Stromal cell of bone marrow (primary cell): ENCODE data around the gene PCSK6.

ENCODE experiments used
- DNase-seq: peaks from one replicate; pipeline ENCODE4 v3.0.0-alpha.2; 2012; ENCODE audit warnings: low read depth

The PCSK6 gene

DNA sequence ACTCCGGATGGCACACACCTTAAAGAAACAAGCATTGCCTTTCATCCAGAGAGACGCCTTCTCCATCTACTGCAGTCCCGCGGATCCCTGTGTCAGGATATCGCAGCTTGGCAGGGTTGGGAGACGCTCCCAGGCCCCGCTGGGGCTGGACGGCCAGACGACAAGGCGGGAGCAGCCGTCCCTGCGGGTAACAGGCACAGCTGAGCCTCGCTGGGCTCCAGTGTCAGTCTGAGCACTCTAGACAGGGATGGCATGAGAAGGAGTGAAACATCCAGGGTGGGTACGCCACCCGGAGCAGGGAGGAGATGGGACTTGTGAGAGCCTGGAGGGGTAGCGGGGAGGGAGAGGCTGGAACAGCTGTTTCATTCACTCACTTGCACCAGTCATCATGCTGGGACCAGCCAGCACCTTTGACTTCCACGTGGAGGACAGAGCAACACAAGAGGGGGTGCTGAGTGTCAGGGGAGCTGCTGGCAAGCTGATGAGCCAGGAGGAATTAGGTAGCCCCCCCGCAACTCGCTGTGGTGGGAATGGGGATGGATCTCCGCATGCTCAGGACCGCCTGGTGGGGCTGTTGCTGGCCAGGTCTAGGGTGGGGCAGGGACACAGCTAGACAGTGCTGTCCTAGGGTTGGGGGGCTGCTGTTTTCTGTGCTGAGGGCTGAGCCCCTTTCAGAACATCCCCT is 162.9 kb downstream of the PCSK6 start:
- DNase-seq = no peak

DNA sequence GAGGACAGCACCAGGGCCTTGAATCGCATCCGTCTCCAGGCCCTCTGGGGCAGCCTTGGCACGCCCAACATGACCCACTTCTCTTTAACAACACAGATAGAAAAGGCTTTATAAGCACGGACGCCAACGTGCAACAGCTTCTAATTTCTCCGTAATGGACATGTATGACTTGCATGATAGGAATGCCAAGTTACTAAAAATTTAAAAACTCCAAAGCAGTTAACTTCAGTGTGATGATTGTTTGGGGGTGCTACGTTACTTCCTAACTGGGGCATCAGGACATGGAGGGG is 163.5 kb downstream of the PCSK6 start:
- DNase-seq = no peak

DNA sequence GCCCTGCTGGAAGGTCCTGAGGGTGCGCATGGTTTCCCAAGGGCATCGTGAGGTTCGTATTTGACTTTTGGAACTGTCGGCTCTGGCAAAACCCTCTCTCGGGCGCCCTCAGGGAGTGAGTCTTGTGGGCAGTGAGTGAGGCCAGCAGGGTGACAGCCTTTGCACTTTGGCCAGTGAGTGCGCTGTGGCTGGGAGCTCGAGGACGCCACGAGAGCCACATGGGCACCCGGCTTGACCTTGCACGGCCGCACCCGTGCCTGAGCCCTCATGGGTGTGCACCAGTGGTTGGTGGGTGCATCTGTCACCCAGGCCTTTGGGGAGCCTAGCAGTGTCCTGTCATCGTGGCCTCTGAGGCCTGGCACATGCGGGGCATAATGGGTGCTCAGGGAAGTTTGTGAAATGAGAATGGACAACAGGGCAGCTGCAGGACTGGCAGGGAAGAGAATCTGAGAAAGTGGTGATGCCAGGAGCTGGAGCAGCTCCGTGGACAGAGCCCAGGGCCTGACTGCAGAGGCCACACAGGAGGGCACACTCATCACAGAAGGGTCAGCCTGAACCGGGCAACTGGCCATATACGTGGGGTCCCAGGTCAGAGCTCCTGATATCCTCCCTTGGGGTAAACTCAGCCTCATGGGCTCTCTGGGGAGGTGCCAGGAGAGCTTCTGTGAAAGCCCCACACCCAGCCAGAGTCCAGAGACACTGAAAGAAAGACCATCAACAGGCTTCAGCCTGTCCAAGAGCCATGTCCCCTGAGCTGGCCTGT is 164.1 kb downstream of the PCSK6 start:
- no peak for DNase-seq

DNA sequence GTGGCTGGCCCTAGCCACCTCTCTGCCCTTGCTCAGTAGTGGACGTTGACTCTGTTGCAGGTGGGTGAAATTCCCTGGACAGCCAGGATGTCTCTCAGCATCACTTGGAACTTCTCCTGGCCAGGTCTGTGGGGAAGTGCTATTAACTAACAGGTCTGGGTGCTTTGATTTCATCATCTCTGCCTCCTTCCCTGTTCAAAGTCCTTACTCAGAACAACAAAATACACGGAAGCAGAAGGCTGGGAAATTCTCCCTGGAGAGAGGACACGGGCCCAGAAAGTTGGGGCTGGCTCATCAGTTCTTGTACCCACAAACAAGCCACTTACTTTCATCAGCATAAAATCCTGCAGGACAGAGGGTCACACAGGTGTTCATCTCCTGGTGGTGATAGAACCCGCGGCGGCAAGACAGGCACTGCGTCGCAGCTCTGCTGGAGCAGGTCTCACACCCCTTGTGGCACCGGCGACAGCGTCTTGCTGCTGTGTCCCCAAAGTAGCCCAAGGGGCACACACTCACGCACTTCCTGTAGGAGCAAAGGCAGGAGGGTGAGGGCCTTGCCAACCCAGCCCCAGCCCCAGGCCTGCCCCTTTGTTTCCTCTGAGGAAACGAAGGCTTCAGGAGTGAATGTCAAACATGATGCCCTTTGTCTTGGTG is 164.9 kb downstream of the PCSK6 start:
- DNase-seq = no peak

DNA sequence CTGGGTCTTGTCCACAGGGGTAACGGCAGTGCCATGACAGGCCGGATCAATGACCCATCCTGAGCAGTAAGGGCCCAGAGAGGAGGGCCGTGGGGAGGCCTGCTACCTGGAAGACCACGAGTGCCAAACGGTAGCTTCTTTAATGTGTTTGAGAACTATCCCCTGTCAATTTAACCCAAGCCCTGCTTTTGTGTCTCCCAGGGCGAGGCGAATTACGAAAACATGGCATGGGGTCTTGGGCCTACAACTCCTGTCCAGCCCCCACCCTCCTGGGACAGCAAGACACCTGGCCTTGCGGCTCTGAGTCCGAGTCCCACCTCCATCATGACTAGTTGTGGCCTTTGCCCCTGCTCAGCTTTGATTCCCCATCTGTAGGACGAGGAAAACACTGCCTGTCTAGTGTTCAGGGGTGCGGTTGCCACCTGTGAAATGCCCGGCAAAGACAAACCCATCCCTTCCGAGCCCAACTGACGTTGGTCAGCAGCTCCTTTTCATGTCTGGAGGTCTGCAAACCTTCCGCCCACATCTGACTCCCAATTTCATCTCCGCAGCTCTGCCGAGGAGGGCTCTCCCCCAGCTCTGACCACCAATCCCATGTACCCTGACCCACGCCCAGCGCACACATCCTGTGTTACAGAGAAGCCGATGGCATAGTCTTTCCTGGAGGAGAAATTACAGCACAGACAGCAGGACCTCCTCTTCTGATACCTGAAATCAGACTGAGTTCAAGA is 165.5 kb downstream of the PCSK6 start:
- no peak for DNase-seq

DNA sequence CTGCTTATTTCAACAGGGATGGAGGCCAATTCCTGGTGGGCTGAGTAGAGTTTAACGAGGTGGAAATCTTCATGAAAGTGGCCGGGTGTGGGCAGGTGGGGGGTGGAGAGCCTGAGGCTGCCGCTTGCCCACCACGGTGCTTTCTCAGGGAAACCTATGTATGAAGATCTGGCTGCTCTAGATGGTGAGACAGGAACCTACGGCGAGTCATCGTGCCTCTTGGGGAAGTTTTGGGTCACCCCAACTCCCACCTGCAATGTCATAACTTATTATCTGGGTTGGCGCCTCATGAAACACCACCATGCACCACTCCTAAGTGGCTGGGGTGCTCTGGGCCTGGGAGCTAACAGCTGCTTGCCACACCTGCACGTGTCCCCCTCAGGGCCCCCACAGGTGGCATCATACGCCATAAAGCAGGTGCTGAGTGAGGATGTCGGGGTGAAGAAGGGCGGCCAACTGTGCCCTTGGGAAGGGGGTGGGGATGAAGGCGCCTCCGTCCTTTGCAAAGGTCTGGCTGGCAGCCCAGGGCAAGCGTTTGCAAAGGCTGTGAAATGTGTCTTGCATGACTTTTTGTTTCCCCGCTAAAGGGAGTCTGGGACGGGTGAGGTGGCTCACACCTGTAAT is 166.5 kb downstream of the PCSK6 start:
- no peak for DNase-seq

DNA sequence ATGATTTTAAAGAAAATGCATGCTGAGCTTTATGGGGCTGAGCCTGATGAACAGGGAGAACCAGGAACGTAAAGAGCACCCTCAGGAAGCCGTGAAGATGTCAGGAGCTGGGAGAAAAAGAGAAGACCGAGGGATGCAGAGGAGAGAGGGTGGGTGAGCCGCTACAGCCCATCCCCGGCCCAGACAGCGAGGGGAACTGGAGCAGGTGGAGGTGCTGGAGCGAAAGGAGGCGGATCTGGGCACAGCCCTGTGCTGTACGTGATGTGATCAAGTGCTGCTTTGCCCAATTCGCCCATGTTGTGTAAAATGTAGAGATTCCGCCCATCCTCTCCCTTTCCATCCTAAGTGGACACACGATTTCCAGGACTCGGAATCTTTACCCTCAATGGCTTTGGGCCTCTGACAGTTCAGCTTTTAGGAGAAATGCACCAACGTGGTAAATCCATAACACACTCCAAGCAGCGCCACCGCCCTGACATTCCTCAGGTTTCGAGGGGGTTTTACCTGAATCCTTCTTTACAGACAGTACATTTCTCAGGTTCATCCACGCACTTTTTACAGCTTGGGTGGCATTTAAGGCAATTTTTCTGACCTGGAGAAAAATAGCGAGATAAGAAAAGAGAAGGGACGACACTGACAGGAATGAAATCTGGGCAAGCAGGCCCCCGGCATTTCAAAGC is 167.4 kb downstream of the PCSK6 start:
- no peak for DNase-seq

DNA sequence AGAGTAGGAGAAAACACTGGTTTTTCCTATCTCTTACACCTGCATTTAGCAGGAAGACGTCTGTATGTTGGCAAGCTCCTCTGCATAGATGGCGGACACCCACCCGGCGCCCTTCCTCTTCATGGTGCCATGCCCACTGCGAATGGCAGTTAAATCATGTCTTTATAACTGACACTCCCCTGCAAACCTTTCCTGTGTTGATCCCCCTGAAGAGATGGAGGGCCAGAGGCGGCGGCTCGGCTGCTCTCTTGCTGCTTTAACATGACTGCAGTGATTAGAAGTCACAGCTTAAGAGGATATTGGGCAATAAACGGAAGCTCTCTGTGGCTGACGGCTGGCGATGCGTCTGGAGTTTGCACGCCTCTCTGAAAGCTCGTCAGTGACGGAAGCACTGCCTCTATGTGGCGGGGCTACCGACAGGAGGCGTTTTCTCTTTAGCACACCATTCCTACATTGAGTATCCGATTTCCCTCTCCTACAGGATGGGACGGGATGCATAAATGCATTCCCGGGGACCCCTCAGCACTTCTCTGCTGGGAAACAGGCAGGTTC is 168.9 kb downstream of the PCSK6 start:
- peak; percentile 18 for DNase-seq

DNA sequence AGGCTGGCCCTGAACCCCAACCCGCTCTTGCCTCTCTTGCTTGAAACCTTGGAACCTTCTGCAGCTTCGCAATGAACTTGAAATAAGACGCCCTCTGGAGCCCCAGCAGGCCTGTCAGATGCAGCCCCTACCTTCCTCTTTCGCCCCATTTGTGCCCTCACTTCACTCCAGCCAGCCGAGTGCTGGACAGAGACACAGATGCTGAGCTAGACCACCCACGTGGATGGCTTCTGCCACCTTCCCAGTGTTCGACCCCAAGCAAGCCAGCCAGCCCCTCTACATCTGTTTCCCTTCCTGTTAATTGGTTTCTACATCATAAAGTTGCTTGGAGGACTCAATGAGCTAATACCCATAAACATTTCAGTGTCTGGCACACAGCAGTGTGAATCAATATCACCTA is 170.7 kb downstream of the PCSK6 start:
- DNase-seq = no peak

DNA sequence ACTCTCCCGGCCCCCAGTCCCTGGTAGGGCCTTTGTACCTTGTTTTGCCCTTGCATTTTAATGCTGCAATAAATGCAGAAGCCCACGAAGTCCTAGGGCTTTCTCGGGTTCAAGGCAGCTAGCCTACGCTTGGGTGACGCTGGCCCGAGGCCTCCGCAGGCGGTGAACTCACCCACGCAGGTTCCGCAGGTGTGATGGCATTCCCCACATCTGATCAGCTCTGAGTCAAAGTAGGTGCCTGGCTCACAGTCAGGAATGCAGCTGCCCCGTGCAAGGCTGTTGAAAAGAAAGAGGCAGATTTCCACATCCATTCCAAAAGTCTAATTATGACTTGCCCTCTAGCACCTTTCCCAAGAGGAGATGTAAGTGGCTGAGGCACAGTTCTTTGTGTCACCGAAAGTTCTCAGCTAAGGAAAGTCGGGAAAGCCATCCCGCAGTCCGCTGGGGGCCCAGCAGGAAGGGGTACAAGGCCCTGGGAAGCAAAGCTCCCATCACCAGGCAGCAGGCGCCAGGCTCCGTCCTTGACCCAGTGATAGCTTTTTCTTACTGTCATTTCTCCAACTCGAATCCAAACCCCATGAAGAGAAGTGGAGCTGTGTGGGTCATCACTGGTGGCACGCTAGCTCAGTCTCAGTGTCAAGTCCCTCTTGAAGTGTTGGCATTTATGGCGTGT is 171.2 kb downstream of the PCSK6 start:
- no peak for DNase-seq

DNA sequence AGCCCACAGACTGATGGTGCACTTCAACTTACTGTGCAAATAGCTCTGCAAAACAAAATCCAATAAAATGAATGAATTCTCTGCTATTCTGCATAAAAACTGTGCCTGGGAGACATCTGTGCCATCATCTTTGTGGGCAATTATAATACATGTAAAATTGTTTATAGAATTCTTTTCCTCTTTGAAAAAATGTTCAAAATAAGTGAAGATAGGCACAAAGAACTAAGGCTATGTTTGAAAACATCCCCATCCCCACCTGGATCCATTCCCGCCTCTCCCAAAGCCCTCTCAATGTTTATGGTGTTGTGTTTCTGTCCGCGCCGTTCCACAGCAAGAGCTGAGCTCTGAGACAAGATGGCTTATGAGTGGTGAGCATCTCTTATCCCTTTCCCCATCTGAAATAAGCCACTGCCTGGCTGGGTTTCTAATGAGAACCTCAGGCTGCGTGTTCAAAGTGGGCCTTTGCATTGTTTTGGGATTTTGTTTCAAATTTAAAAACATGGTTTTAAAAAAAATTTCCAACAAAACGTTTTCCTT is 172.1 kb downstream of the PCSK6 start:
- DNase-seq = no peak

DNA sequence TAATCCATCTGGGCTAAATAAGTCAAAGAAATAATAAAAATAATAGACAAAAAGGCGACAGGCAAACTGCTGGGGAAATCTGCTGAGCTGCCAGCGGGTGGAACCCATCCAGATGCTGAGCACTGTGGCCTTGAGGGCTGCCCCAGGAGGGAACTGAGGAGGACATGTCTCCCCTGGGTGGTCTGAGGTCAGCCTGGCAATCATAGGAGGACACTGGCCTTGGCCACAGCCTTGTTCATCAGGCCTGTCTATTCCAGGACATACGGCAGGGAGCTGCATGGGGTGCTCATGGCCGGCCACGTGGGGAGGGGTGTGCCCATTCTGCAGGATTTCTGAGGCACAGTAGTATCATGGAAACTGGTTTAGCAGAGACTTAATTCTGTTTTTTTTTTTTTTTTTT is 173.0 kb downstream of the PCSK6 start:
- no peak for DNase-seq

DNA sequence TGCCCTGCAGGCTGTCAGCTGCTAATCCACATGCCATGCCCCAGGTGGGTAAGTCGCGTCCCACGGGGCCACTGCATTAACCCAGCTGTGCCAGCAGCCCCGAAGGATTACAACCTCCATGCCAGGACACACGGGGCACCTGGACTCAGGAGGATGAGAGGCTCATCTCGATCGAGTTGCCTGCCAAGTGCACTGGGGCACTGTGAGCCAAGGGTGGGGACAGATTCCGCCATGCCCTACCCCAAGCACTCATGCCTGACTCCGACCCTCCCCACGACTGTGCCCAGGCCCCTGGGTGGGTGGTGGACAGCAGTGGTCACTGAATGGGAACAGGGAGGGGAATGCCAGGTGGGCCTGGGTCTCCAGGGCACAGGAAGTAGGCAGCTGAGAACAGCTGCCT is 173.8 kb downstream of the PCSK6 start:
- DNase-seq = no peak

DNA sequence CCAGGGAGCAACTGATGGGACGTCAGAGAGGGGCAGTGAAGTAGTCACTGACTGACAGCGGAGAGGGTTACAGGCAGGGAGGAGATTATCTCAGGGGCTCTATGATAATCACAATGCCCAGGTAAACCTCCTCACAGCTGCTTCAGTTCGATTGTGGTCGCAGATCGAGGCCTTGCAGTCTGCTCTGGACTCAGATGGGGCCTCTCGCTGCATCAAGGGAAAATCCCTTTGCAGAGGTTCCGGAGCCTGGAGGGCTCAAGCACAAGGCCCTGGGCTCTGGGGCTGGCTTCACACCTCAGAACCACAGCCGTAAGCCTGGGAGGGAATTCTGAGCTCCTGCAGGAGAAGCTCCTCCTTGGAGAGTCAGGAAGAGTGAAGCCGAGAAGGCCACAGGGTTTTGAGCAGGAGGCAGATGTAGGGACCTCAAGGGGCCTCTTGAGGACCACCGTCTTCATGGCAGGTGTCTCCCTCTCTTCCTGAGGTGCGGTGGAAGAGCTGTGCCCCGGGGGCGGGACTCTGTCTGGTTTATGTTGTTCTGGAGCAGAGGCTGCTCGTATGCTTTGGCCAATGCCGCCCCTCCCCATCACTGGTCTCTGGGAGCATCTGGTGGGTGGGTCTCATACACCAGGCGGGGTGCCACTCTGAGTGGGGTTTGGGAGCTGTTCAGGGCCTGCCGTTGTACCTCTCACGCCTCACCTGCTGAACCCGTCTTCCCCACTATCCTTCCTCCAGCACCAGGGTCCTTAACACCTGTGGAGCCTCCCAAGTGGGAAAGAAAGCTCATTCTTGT is 175.0 kb downstream of the PCSK6 start:
- no peak for DNase-seq

DNA sequence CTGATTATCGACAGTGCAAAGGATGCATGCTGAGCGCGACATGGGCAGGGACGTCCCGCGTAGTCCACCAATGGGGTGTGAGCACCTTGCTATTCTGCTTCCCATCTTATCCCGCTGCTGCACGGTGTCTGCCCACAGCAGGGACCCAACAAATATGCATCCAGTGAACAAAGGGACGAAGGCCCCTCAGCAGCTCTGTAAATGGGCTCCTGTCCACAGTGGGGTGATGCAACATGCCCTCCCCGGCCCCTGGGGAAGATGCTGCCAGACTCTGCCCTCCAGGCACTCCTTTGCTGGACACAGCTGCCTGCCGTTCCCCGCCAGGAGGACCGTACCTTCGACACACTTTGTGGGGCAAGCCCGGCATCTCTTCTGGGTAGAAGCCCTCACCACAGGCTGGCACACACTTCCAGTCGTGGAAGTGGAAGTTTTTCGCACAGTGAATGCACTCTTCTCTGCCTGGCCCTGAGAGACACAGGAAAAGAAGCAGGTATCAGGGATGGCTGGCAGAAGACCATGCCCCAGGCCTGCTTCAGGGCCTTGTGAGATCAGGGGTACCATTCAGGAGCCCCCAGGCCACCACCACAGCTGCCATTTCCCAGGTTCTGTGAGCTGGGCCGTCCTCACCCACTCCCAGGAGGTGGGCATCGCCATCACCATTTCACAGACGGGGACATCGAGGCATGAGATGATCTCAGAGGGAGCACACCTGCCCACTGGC is 176.3 kb downstream of the PCSK6 start:
- DNase-seq = no peak

DNA sequence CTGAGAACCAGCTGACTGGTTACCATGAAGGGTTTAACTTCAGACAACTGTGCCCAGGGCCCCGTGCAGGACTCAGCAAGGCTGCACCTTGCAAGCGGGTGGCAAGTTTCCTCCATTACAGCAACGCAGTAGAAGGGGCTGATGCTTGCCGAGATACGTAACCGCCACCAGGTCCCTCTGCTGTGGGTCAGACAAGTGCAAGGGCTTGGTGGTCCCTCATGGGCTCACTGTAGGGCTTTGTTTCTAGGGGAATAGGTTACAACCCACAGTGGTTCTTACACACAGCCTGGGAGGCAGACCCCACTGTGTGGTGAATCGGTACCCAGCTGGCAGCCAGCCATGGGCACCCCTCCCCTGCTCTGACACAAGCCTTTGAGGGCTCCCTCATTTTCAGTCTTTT is 179.0 kb downstream of the PCSK6 start:
- DNase-seq = no peak

DNA sequence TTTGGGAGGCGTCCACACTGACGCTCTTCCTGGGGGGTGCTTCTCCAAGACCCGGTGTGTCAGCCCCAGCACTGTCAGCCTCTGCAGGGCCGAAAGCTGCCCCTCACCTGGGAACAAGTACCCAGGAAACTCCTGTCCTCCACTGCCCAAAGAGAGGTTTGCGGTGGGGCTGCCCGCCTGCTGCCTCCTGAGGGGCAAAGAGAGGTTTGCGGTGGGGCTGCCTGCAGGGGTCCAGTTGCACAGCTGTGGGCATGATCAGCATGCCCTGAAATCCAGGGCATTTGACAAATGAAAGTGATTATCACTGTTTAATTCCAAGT is 179.4 kb downstream of the PCSK6 start:
- no peak for DNase-seq

DNA sequence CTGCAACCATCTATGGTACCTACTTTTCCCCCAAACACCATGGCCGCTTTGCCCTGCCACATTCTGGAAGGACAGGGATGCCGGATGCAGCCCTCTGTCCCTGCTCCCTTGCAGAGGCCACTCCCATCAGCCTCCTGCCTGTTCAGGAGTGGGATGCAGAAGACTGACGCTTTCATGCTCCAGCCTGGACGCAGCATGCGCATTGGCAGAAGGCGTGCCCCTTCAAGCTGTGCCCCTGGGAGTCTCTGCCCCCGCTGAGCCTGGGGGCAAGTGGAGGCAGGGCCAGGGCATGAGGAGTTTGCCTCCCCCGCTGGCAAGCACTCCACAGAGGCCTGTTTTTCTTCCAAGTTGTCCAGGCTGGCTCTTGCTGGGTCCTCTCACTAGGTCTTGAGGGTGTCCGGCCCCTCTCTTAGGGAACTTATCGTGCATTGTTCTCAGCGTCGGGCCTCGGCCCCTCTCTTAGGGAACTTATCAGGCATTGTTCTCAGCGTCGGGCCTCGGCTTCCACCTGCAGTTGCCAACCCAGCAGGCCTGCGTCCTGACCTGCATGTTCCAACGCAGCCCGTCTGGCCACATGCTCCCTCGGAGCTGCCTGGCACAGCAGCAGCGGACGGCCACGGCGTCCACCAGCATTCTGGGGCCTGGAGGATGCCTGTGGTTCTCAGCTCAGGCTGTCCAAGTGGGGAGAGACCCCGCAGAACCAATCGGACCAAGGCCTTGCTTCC is 179.9 kb downstream of the PCSK6 start:
- no peak for DNase-seq
